Measurements from ENCODE around the gene MVK.

- TF ChIP-seq POLR2AphosphoS5 (IDR thresholded peaks at IDR 0.05; ENCODE audit: low read depth) (no peak), CTCF (conservative IDR thresholded peaks at IDR 0.05; ENCODE audit: low read depth in 2 of 2) (no peak), REST (IDR thresholded peaks at IDR 0.05; ENCODE audit: unreplicated experiment) (no peak), EZH2 (IDR thresholded peaks at IDR 0.05; ENCODE audit: low read depth, unreplicated experiment) (no peak)
Observed at GRCh38 chr12:109527489-109528123, 46.0 kb upstream of the MVK start.
